HCT116 (cell line): ENCODE data around the gene DIO2. TPM values are rescaled to one million over a fixed set of nuclear protein-coding genes. Genes with fewer than 3 reads are reported as not detected.

Experiments used
- ATAC-seq: fragments of 200-7000 bp; cut with Tn5 transposase; 2 replicates; pipeline ENCODE4 v1.9.1; 2020; ENCODE audit warnings: mild to moderate bottlenecking, moderate library complexity
- BruUV-seq: library from RNA; stranded (reverse); fragments of 400-500 nt; replicated peaks from 2 replicates; lab custom pipeline; 2021; lab: Mats Ljungman, UMichigan
- CTCF ChIA-PET: fragments of 300-600 bp; sonication (Branson Sonifier 250); formaldehyde crosslinking; loops from one replicate; lab custom pipeline; 2021; ENCODE audit warnings: antibody characterized with exemption; lab: Charles Lee
- POLR2A ChIA-PET: fragments of 300-600, 350-600 bp; sonication (Branson Sonifier 250); formaldehyde crosslinking; loops from one replicate; lab custom pipeline; 2021; ENCODE audit warnings: antibody characterized with exemption; lab: Charles Lee
- RAD21 ChIA-PET, 2 experiments: fragments of 300-600 bp; sonication (Branson Sonifier 250); formaldehyde crosslinking; loops; one replicate each; lab custom pipeline; 2023; ENCODE audit warnings: low total read pairs in 2 of 2; ENCODE audit not compliant: uncharacterized antibody in 2 of 2, unreplicated experiment in 2 of 2, low non-redundant PET in 1 of 2; lab: Charles Lee
- DNase-seq: peaks from one replicate; pipeline ENCODE4 v3.0.0-alpha.2; 2010; ENCODE audit warnings: low read depth, low spot score
- H2AFZ ChIP-seq: fragments of 200-600 bp; shearing (Covaris generic), sonication (generic); 2 replicates; pipeline ENCODE4 v1.6.1; 2017; ENCODE audit warnings: low read depth, mixed run types, mixed read lengths, antibody characterized with exemption, low read length; ENCODE audit not compliant: poor library complexity, severe bottlenecking
- H3K27ac ChIP-seq: 2 replicates; pipeline ENCODE4 v1.5.1; 2012; ENCODE audit warnings: low read depth, low read length
- H3K27me3 ChIP-seq: fragments of 200-600 bp; sonication (generic); 2 replicates; pipeline ENCODE4 v1.6.1; 2016; ENCODE audit warnings: mixed run types, low read length, mixed read lengths; ENCODE audit not compliant: insufficient read depth
- H3K36me3 ChIP-seq, 2 experiments: fragments of 200-500 bp in 1 of 2; fragments of 200-600 bp in 1 of 2; sonication (Bioruptor generic) in 1 of 2; sonication (generic) in 1 of 2; 2 replicates each; pipeline versions ENCODE4 v1.5.1 to v1.6.1; 2014 to 2016; ENCODE audit warnings: low read length in 2 of 2, inconsistent platforms in 1 of 2, mixed read lengths in 1 of 2, mixed run types in 1 of 2; ENCODE audit not compliant: insufficient read depth in 2 of 2, control insufficient read depth in 1 of 2
- H3K4me1 ChIP-seq, 2 experiments: fragments of 200-600 bp in 1 of 2; sonication (generic) in 1 of 2; 2 replicates each; pipeline versions ENCODE4 v1.5.1 to v1.6.1; 2012 to 2017; ENCODE audit warnings: low read length in 2 of 2, inconsistent platforms in 1 of 2, mild to moderate bottlenecking in 1 of 2, mixed read lengths in 1 of 2, mixed run types in 1 of 2, moderate library complexity in 1 of 2; ENCODE audit not compliant: insufficient read depth in 2 of 2, control insufficient read depth in 1 of 2
- H3K4me2 ChIP-seq: fragments of 200-600 bp; sonication (generic); 2 replicates; pipeline ENCODE4 v1.6.1; 2017; ENCODE audit warnings: mixed run types, low read length, mixed read lengths
- H3K4me3 ChIP-seq, 2 experiments: fragments of 200-600 bp in 1 of 2; sonication (generic) in 1 of 2; replicated peaks in 1 of 2; 2 replicates each; pipeline ENCODE4 v1.5.1; 2011 to 2016; ENCODE audit warnings: low read length in 2 of 2, control low read depth in 1 of 2, low read depth in 1 of 2, mild to moderate bottlenecking in 1 of 2, mixed read lengths in 1 of 2, mixed run types in 1 of 2
- H3K79me2 ChIP-seq: fragments of 200-600 bp; sonication (generic); 2 replicates; pipeline ENCODE4 v1.6.1; 2017; ENCODE audit warnings: mild to moderate bottlenecking, mixed run types, low read length, moderate library complexity, mixed read lengths; ENCODE audit not compliant: insufficient read depth
- H3K9ac ChIP-seq: fragments of 200-600 bp; sonication (generic); 2 replicates; pipeline ENCODE4 v1.6.1; 2016; ENCODE audit warnings: low read length, mixed read lengths
- H3K9me2 ChIP-seq: fragments of 200-600 bp; sonication (generic), shearing (Covaris generic); 2 replicates; pipeline ENCODE4 v1.6.1; 2017; ENCODE audit warnings: mixed run types, mild to moderate bottlenecking, moderate library complexity; ENCODE audit not compliant: insufficient read depth
- H3K9me3 ChIP-seq, 2 experiments: fragments of 200-500 bp in 1 of 2; fragments of 200-600 bp in 1 of 2; sonication (Bioruptor generic) in 1 of 2; sonication (generic) in 1 of 2; 2 replicates each; pipeline ENCODE4 v1.6.1; 2014 to 2017; ENCODE audit warnings: low read length in 2 of 2, mixed read lengths in 2 of 2, inconsistent platforms in 1 of 2, low read depth in 1 of 2, mild to moderate bottlenecking in 1 of 2, mixed run types in 1 of 2, moderate library complexity in 1 of 2; ENCODE audit not compliant: control insufficient read depth in 1 of 2, insufficient read depth in 1 of 2
- H4K20me1 ChIP-seq: fragments of 200-600 bp; sonication (generic), shearing (Covaris generic); 2 replicates; pipeline ENCODE4 v1.6.1; 2017; ENCODE audit warnings: mixed run types, mild to moderate bottlenecking, moderate library complexity; ENCODE audit not compliant: insufficient read depth
- ATF3 ChIP-seq: IDR thresholded peaks from 2 replicates; pipeline ENCODE4 v1.6.1; 2012
- EGR1 ChIP-seq: IDR thresholded peaks from 2 replicates; pipeline ENCODE4 v1.6.1; 2012; ENCODE audit warnings: low read depth
- ELF1 ChIP-seq: IDR thresholded peaks from 2 replicates; pipeline ENCODE4 v1.6.1; 2012; ENCODE audit warnings: low read depth, borderline replicate concordance
- EZH2phosphoT487 ChIP-seq: fragments of 200-600 bp; IDR thresholded peaks from 2 replicates; pipeline ENCODE4 v1.6.1; 2018; ENCODE audit warnings: antibody characterized with exemption, borderline replicate concordance
- FOSL1 ChIP-seq: IDR thresholded peaks from 2 replicates; pipeline ENCODE4 v1.6.1; 2012; ENCODE audit warnings: low read depth
- JUND ChIP-seq: IDR thresholded peaks from 2 replicates; pipeline ENCODE4 v1.6.1; 2012
- POLR2AphosphoS5 ChIP-seq: IDR thresholded peaks from 2 replicates; pipeline ENCODE4 v1.6.1; 2011; ENCODE audit warnings: mild to moderate bottlenecking, low read depth, low read length, moderate library complexity
- SIN3A ChIP-seq: IDR thresholded peaks from 2 replicates; pipeline ENCODE4 v1.6.1; 2012; ENCODE audit warnings: low read depth
- SRF ChIP-seq: IDR thresholded peaks from 2 replicates; pipeline ENCODE4 v1.6.1; 2012; ENCODE audit warnings: low read depth
- ZNF274 ChIP-seq: fragments of 200-500 bp; sonication (Bioruptor generic); IDR thresholded peaks from 2 replicates; pipeline ENCODE4 v1.6.1; 2014; ENCODE audit warnings: mild to moderate bottlenecking, low read depth, low read length, inconsistent platforms
- intact Hi-C: fragments of 100-400 bp; cut with micrococcal nuclease; formaldehyde crosslinking; loops from 2 replicates; pipeline ENCODE4 v1.10.0; 2022
- total RNA-seq: library from RNA; stranded (reverse); gene quantifications from one replicate; pipeline ENCODE4 v1.2.1, GENCODE V29; 2021; ENCODE audit not compliant: unreplicated experiment
- TF ChIP-seq, protein P1 (sequence below): IDR thresholded peaks from 2 replicates; pipeline ENCODE4 v1.6.1; 2011; ENCODE audit warnings: mild to moderate bottlenecking, low read length, moderate library complexity; ENCODE audit not compliant: insufficient replicate concordance; ENCODE audit errors: extremely low read depth

DIO2 gene
- total RNA-seq, 1 experiment from 2014 or later: 0.10 TPM

DNA sequence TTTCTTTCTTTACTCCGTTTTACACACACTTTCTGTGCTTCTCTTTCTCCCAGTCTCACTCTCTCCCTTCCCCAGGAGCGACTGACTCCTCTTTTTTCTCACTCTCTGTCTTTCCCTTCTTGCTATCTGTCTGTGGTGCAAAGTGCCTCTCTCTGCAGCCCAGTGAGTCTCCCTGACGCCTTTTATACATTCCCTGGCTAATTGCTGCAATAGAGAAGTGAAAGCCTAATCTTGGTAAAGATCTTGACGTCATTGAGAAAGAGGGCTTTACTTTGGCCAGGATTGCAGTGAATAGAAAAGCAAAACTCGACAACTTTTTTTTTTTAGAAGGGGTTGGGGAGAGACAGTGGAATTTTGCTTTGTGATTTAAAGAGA, 706 bp upstream of the DIO2 start:
- no peaks in the 10 kb centered on the region for H3K9me2 ChIP-seq
- H3K4me2 ChIP-seq: no peak overlapping the region
- H3K79me2 ChIP-seq: no peaks in the 10 kb centered on the region
- ATAC-seq: no peak
- no TSS peak for BruUV-seq
- no peak overlapping the region for H3K27ac ChIP-seq
- no peak overlapping the region for H3K9ac ChIP-seq
- RAD21 ChIA-PET: no interaction called here
- TF ChIP-seq SIN3A (no peak), FOSL1 (no peak), EGR1 (no peak), JUND (no peak), ELF1 (no peak), EZH2phosphoT487 (no peak), ATF3 (no peak), SRF (no peak), POLR2AphosphoS5 (no peak), ZNF274 (no peak)
- TF ChIP-seq, protein P1, sequence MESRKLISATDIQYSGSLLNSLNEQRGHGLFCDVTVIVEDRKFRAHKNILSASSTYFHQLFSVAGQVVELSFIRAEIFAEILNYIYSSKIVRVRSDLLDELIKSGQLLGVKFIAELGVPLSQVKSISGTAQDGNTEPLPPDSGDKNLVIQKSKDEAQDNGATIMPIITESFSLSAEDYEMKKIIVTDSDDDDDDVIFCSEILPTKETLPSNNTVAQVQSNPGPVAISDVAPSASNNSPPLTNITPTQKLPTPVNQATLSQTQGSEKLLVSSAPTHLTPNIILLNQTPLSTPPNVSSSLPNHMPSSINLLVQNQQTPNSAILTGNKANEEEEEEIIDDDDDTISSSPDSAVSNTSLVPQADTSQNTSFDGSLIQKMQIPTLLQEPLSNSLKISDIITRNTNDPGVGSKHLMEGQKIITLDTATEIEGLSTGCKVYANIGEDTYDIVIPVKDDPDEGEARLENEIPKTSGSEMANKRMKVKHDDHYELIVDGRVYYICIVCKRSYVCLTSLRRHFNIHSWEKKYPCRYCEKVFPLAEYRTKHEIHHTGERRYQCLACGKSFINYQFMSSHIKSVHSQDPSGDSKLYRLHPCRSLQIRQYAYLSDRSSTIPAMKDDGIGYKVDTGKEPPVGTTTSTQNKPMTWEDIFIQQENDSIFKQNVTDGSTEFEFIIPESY: no peak
- H3K27me3 ChIP-seq: no peaks in the 10 kb centered on the region
- intact Hi-C loops: loop anchor here (5.0 to 10.0 kb wide), 2 partner anchors 153 to 375 kb away; no protein-coding TSS in a partner anchor
- CTCF ChIA-PET: no interaction called here
- no peaks in the 10 kb centered on the region for H3K9me3 ChIP-seq
- H4K20me1 ChIP-seq: no peaks in the 10 kb centered on the region
- POLR2A ChIA-PET: no interaction called here
- H2AFZ ChIP-seq: no peak overlapping the region
- no peak overlapping the region for H3K4me3 ChIP-seq
- no peaks in the 10 kb centered on the region for H3K4me1 ChIP-seq
- H3K36me3 ChIP-seq: no peaks in the 10 kb centered on the region
- DNase-seq: no peak
